CD4-positive, alpha-beta T cell treated with Interleukin-6 at 100 ng/mL for 8 hours (primary cell): Measurements from ENCODE around the gene IQCN.
A peak's percentile ranks its signal among the peaks of the same experiment; 100 is the strongest.

ENCODE experiments used
- DNase-seq: peaks from one replicate; pipeline ENCODE4 v3.0.0-alpha.2; 2020; ENCODE audit warnings: mixed read lengths, low spot score

The IQCN gene

GRCh38 chr19:18231775-18232174 is 42.5 kb downstream of the IQCN start:
- no peak for DNase-seq

GRCh38 chr19:18230941-18231734 is 43.1 kb downstream of the IQCN start:
- no peak for DNase-seq

- no peak for DNase-seq
Measured at GRCh38 chr19:18229915-18230314, 44.3 kb downstream of the IQCN start.

- DNase-seq = no peak
Measured at GRCh38 chr19:18229474-18229873, 44.8 kb downstream of the IQCN start.

GRCh38 chr19:18227781-18228271 is 46.4 kb downstream of the IQCN start:
- DNase-seq = no peak

- DNase-seq = no peak
Measured at GRCh38 chr19:18226956-18227780, 47.1 kb downstream of the IQCN start.

- DNase-seq = no peak
Measured at GRCh38 chr19:18225702-18226468, 48.4 kb downstream of the IQCN start, which contains the start of gene PDE4C. PDE4C (minus strand) TSS chr19:18226438; CDS start chr19:18226415, 23 bp downstream.

- no peak for DNase-seq
Measured at GRCh38 chr19:18225355-18225701, 48.9 kb downstream of the IQCN start.

- peak; percentile 88 for DNase-seq
Measured at GRCh38 chr19:18224525-18225354, 49.5 kb downstream of the IQCN start.

GRCh38 chr19:18223860-18224524 is 50.3 kb downstream of the IQCN start:
- no peak for DNase-seq

- DNase-seq = no peak
Measured at GRCh38 chr19:18221815-18222725, 52.2 kb downstream of the IQCN start.

GRCh38 chr19:18220632-18221275 is 53.5 kb downstream of the IQCN start:
- no peak for DNase-seq

GRCh38 chr19:18219911-18220631 is 54.2 kb downstream of the IQCN start:
- DNase-seq = no peak

GRCh38 chr19:18218600-18218999 is 55.7 kb downstream of the IQCN start:
- no peak for DNase-seq

- DNase-seq = no peak
Measured at GRCh38 chr19:18218159-18218558, 56.1 kb downstream of the IQCN start.

GRCh38 chr19:18216789-18217188 is 57.5 kb downstream of the IQCN start:
- no peak for DNase-seq

GRCh38 chr19:18214779-18215433 is 59.3 kb downstream of the IQCN start:
- DNase-seq = no peak

- DNase-seq = no peak
Measured at GRCh38 chr19:18211683-18212082, 62.6 kb downstream of the IQCN start.
